ENCODE measurements around the gene GPC3.
"Not testable (repeated sequence)": the region's sequence is repeated elsewhere in the genome, so short reads cannot be mapped to it uniquely, and the experiment has no call there.

GPC3 gene

DNA sequence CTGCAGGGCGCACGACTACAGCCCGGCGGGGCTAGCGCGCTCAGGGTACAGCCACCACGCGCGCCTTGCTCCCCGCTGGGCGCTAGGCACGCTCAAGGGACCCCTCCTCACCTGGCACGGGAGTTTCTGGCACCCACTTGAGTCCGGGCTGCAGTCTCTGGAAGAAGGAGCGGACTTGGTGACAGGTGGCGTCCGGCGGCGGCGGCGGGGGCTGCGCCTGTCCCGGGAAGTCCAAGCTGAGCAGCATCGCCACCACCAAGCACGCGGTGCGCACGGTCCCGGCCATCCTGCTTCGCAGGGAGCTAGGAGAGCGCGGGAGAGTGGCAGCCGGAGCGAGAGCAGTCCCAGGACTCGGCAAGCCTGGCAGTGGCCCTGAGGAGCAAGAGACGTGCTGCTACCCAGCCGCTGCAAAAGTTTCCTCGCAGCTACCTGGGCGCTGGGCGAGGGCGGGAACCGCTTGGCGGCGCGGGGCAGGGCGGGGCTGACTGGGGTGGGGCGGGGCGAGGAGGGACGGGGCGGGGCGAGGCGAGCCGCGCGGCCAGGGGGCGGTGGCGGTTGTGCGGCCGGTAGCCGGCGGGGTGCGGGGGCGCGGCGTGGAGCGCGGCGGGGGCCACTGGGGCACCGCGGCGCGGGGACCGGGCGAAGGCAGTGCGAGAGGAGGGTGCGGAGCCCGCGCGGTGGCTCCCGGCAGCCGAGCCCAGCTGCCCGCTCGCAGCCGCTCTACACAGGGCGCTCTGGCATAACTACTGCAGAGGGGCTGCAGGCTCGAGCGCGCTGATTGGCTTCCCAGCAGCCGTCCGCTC, at the start of gene GPC3:
GPC3 (minus strand) TSS at position 431 of the 803 bp plus-strand sequence.
- no peak for DNase-seq

DNA sequence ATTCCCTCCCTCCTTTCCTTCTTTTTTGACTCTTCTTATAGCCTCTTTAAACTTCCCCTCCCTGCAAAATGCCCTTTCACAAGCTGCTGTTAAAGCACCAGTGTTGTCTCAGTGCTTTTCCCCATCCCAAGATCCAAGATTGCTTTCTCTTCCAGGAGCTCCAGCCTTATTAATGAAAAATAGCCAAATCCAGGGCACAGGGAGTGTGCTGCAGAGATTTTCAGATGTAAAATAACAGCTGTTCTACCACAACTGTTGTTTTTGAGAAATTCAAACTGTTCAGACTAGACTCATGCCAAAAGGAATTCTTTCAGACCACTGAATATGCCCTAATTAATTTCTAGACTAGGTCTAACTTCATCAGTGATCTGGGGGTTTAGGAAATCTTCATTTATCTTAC, 47.0 kb upstream of the GPC3 start:
- DNase-seq = no peak

- peak; percentile 4 for DNase-seq
These were observed 41.3 kb upstream of the GPC3 start for GRCh38 chrX:134026565-134027311.

- DNase-seq = no peak
These were observed 40.7 kb upstream of the GPC3 start for GRCh38 chrX:134025986-134026545.

- DNase-seq = no peak
These were observed 39.4 kb upstream of the GPC3 start for GRCh38 chrX:134024686-134025377.

GRCh38 chrX:134023851-134024281, 38.5 kb upstream of the GPC3 start:
- no peak for DNase-seq

GRCh38 chrX:134020910-134021309, 35.5 kb upstream of the GPC3 start:
- DNase-seq = no peak

DNA sequence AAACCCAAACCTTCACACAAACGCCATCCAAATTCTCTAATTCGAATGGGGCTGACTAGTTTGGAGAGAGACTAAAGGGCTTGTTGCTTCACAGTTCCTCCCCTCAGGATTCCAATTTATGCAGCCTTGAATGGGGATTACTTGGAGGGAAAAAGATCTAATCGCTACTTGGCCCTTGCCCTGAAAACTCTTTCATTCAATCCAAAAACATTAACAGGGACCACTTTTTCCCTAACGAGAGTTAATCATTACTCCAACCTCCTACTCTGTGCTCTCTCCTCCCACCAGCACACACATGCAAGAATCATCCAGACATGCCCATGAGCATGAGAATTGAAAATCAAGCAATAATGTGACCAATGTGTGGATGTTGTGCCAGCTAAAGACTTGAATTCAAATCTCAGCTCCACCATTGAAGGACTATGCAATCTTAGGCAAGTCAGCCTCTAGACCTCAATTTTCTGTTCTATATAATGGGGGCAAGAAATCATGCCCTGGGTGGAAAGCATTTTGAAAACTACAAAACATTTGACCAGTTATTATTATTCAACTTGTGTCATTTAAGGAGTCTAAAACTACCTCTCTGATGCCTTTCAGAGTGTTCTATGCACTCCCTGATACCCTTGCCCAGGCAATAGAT, 34.3 kb upstream of the GPC3 start:
- DNase-seq = no peak

DNA sequence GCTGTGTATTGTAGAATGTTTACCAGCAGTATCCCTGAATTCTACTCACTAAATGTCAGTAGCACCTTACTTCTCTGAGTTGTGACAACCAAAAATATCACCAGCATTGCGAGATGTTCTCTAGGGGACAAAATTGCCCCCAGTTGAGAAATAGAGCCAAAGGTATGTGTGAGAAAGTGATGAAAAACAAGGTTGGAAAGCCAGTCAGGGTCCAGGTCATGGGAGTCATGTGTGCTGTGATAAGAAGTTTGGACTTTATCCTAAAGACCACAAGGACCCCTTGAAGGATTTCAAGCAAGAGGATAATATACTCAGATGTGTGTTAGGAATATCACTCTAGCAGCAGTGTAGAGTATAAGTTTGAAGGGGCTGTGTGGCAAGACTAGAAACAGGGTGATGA, 30.9 kb upstream of the GPC3 start:
- not testable (repeated sequence) for DNase-seq

DNA sequence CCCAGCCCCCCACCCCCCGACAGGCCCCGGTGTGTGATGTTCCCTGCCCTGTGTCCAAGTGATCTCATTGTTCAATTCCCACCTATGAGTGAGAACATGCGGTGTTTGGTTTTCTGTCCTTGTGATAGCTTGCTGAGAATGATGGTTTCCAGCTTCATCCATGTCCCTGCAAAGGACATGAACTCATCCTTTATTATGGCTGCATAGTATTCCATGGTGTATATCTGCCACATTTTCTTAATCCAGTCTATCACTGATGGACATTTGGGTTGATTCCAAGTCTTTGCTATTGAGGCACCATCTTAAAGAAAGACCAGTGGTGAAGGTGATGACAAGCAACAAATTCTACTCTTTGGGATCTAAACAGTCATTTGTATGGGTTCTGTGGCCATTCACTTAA, 30.1 kb upstream of the GPC3 start:
- not testable (repeated sequence) for DNase-seq

DNA sequence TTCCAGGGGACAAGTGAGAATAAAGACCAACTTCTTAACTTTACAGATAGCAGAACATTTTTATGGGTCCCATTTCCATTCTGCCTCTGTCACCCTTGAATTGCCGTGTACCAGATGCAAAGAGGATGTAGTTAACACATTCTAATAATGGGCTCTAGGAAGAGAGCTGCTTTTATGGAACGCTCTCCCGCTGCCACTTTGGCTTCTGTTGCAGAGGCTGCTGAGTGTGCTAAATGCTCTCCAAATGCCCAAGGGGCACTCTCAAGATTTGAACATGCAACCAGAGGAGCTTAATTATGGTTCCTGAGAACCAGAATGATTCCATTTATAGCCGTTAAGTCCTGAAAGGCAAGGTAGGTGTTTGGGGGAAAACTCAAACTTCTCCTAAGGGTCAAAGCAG, 28.1 kb upstream of the GPC3 start:
- no peak for DNase-seq

- DNase-seq = peak; percentile 2
These were observed 27.7 kb upstream of the GPC3 start for GRCh38 chrX:134013092-134013497.

DNA sequence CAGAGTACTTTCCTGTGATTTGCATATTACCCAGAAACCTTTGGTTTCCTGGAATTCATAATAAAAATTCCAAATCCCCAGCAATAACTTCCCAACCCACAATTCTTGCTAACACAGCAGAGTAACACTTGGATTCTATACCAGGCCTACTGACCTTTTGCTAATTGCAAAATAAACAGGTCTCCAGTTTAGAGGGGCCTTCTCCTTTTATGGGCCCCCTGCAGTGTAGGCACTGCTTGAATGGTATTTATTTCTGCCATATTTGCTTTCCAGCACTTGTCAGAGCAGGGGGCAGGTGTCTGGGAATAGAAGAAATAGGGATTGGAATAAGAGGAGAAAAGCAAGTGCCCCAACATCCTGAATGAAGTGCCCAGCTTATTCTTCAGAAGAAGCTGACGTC, 25.3 kb upstream of the GPC3 start:
- no peak for DNase-seq

GRCh38 chrX:134007716-134008115, 22.3 kb upstream of the GPC3 start:
- DNase-seq = no peak

DNA sequence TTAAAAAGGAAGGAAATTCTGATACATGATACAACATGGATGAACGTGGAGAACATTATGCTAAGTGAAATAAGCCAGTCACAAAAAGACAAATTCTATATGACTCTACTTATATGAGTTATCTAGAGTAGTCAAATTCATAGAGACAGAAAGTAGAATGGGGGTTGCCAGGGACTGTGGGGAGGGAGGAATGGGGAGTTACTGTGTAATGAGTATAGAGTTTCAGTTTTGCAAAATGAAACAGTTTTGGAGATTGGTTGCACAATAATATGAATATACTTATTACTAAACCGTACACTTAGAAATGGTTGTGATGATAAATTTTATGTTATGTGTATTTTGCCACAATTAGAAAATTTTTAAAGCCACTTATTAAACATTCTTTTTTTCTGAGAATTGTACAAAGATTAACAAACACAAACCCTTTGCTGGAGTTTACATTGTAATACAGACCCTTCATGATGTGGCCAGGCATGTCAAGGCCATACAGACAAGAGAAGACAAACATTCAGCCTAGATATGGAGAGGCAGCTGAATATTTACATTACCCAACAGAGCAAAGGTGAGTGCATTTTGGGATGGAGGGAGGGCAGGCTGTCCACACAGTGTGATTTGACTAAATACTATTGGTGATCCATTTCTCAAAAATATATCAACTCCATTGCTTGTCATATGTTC, 21.2 kb upstream of the GPC3 start:
- no peak for DNase-seq

GRCh38 chrX:134004084-134004483, 18.7 kb upstream of the GPC3 start:
- no peak for DNase-seq

GRCh38 chrX:134002921-134003615, 17.7 kb upstream of the GPC3 start:
- no peak for DNase-seq

- DNase-seq = no peak
These were observed 15.2 kb upstream of the GPC3 start for GRCh38 chrX:134000260-134001245.

GRCh38 chrX:133999031-133999705, 13.8 kb upstream of the GPC3 start:
- no peak for DNase-seq

DNA sequence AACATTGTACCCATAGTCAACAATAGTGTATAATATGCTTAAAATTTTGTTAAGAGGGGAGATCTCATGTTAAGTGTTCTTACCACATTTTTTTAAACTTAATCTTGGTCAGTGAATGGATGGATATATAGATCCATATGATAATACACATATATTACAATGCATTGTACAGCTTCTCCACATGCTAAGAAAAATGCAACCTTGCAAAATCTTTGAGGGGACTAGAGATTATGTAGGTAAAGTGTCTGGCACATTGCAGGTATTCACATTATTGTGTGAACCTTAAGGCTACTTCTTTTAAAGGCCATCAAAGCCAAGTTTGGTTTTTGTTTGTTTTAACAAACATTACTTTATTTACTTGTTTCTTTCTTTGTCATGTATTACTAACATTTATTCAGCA, 10.4 kb upstream of the GPC3 start:
- no peak for DNase-seq

Measured in EL (cell line).